SK-N-SH (cell line): ENCODE data around the gene PTPRD. TPM values are rescaled to one million over a fixed set of nuclear protein-coding genes. Genes with fewer than 3 reads are reported as not detected.

Experiments used
- CTCF ChIA-PET: fragments of 300-600, 350-600 bp; formaldehyde crosslinking; extraction: SDS; loops from one replicate; lab custom pipeline; 2021; lab: Yijun Ruan, JAX
- POLR2A ChIA-PET: fragments of 350-600 bp; sonication (Branson Sonifier 250); formaldehyde crosslinking; extraction: SDS; loops from one replicate; lab custom pipeline; 2020; ENCODE audit warnings: antibody characterized with exemption, inconsistent platforms; lab: Yijun Ruan, JAX
- DNase-seq: peaks from one replicate; pipeline ENCODE4 v3.0.0; 2012
- H2AFZ ChIP-seq: fragments of 200-600 bp; sonication (generic); 2 replicates; pipeline ENCODE4 v1.8.1; 2016; ENCODE audit warnings: antibody characterized with exemption, mild to moderate bottlenecking, low read depth
- H3F3A ChIP-seq: fragments of 200-600 bp; sonication (generic); replicated peaks from 2 replicates; pipeline ENCODE3; 2016; ENCODE audit warnings: antibody characterized with exemption, mild to moderate bottlenecking; ENCODE audit not compliant: insufficient read depth
- H3K27ac ChIP-seq, 2 experiments: fragments of 200-500 bp in 1 of 2; fragments of 200-600 bp in 1 of 2; sonication (Bioruptor generic) in 1 of 2; sonication (generic), shearing (Covaris generic) in 1 of 2; 2 replicates each; pipeline versions ENCODE4 v1.5.1 to v1.6.1; 2014 to 2016; ENCODE audit warnings: low read depth in 2 of 2, inconsistent platforms in 1 of 2, low read length in 1 of 2, mild to moderate bottlenecking in 1 of 2, mixed read lengths in 1 of 2
- H3K27me3 ChIP-seq: fragments of 200-600 bp; sonication (generic), shearing (Covaris generic); 2 replicates; pipeline ENCODE4 v1.6.1; 2016; ENCODE audit warnings: mixed run types; ENCODE audit not compliant: insufficient read depth
- H3K36me3 ChIP-seq, 2 experiments: fragments of 200-500 bp in 1 of 2; fragments of 200-600 bp in 1 of 2; sonication (Bioruptor generic) in 1 of 2; sonication (generic) in 1 of 2; replicated peaks in 1 of 2; 2 replicates each; pipeline versions ENCODE3 to v1.5.1; 2014 to 2016; ENCODE audit warnings: low read length in 1 of 2, mild to moderate bottlenecking in 1 of 2; ENCODE audit not compliant: insufficient read depth in 2 of 2, control insufficient read depth in 1 of 2
- H3K4me1 ChIP-seq, 2 experiments: fragments of 200-500 bp in 1 of 2; fragments of 200-600 bp in 1 of 2; sonication (Bioruptor generic) in 1 of 2; sonication (generic), shearing (Covaris generic) in 1 of 2; 2 replicates each; pipeline versions ENCODE4 v1.5.1 to v1.6.1; 2014 to 2016; ENCODE audit warnings: low read depth in 1 of 2, low read length in 1 of 2, mixed run types in 1 of 2; ENCODE audit not compliant: insufficient read depth in 2 of 2, control insufficient read depth in 1 of 2
- H3K4me2 ChIP-seq: fragments of 200-600 bp; sonication (generic), shearing (Covaris generic); 2 replicates; pipeline ENCODE4 v1.6.1; 2017; ENCODE audit warnings: mixed run types
- H3K4me3 ChIP-seq, 2 experiments: fragments of 200-500 bp in 1 of 2; fragments of 200-600 bp in 1 of 2; sonication (Bioruptor generic) in 1 of 2; sonication (generic), shearing (Covaris generic) in 1 of 2; 2 replicates each; pipeline versions ENCODE4 v1.5.1 to v1.8.1; 2014 to 2016; ENCODE audit warnings: low read depth in 2 of 2, inconsistent platforms in 1 of 2, low read length in 1 of 2, mild to moderate bottlenecking in 1 of 2, mixed read lengths in 1 of 2, moderate library complexity in 1 of 2
- H3K79me2 ChIP-seq: fragments of 200-600 bp; sonication (generic); 2 replicates; pipeline ENCODE4 v1.8.1; 2017; ENCODE audit warnings: mild to moderate bottlenecking; ENCODE audit not compliant: insufficient read depth
- H3K9ac ChIP-seq: fragments of 200-600 bp; sonication (generic); 2 replicates; pipeline ENCODE4 v1.6.1; 2017; ENCODE audit warnings: mixed run types
- H3K9me2 ChIP-seq: fragments of 200-600 bp; sonication (generic); 2 replicates; pipeline ENCODE4 v1.6.1; 2017; ENCODE audit warnings: mixed run types
- H3K9me3 ChIP-seq: fragments of 200-600 bp; sonication (generic); 2 replicates; pipeline ENCODE4 v1.6.1; 2017; ENCODE audit warnings: mixed run types, mild to moderate bottlenecking, moderate library complexity
- H4K20me1 ChIP-seq: fragments of 200-600 bp; sonication (generic); 2 replicates; pipeline ENCODE4 v1.6.1; 2017; ENCODE audit warnings: mild to moderate bottlenecking, mixed run types; ENCODE audit not compliant: insufficient read depth
- CHD2 ChIP-seq: fragments of 150-350 bp; IDR thresholded peaks from 2 replicates; pipeline ENCODE4 v1.6.1; 2018; ENCODE audit warnings: low read length; ENCODE audit not compliant: partially characterized antibody
- EP300 ChIP-seq, 2 experiments: IDR thresholded peaks; 2 replicates each; pipeline versions ENCODE4 v1.4.0 to v1.6.1; 2012; ENCODE audit warnings: borderline replicate concordance in 1 of 2, low read depth in 1 of 2, low read length in 1 of 2
- EZH2phosphoT487 ChIP-seq: fragments of 200-600 bp; sonication (generic); IDR thresholded peaks from 2 replicates; pipeline ENCODE4 v1.6.1; 2017; ENCODE audit warnings: low read depth, mixed run types, mild to moderate bottlenecking, antibody characterized with exemption, moderate library complexity, borderline replicate concordance
- GABPA ChIP-seq: IDR thresholded peaks from 2 replicates; pipeline ENCODE4 v1.4.0; 2012; ENCODE audit warnings: low read depth, mild to moderate bottlenecking
- JUND ChIP-seq: IDR thresholded peaks from 2 replicates; pipeline ENCODE4 v1.4.0; 2012
- MAX ChIP-seq: IDR thresholded peaks from 2 replicates; pipeline ENCODE4 v1.4.0; 2012; ENCODE audit warnings: low read depth
- MEF2A ChIP-seq: IDR thresholded peaks from 2 replicates; pipeline ENCODE4 v1.4.0; 2012; ENCODE audit warnings: low read depth, borderline replicate concordance
- POLR2AphosphoS5 ChIP-seq: IDR thresholded peaks from 2 replicates; pipeline ENCODE4 v1.6.1; 2012; ENCODE audit warnings: low read depth, low read length
- RAD21 ChIP-seq: IDR thresholded peaks from 2 replicates; pipeline ENCODE4 v1.6.1; 2012; ENCODE audit warnings: mild to moderate bottlenecking, low read length
- RCOR1 ChIP-seq: fragments of 150-350 bp; IDR thresholded peaks from 2 replicates; pipeline ENCODE4 v1.6.1; 2017; ENCODE audit warnings: antibody characterized with exemption, low read length
- RFX5 ChIP-seq: IDR thresholded peaks from 2 replicates; pipeline ENCODE4 v1.6.1; 2012; ENCODE audit warnings: mild to moderate bottlenecking, improper control_type of control experiment, low read length
- SIN3A ChIP-seq: IDR thresholded peaks from 2 replicates; pipeline ENCODE4 v1.6.1; 2012; ENCODE audit warnings: low read depth, mild to moderate bottlenecking, low read length, moderate library complexity, borderline replicate concordance
- TAF1 ChIP-seq: IDR thresholded peaks from 2 replicates; pipeline ENCODE4 v1.6.1; 2012; ENCODE audit warnings: low read depth, mild to moderate bottlenecking, low read length, moderate library complexity, borderline replicate concordance
- TCF12 ChIP-seq: IDR thresholded peaks from 2 replicates; pipeline ENCODE4 v1.4.0; 2012
- WGBS: methylation state at CpG from one replicate; pipeline ENCODE4 v1.1.6; 2017; ENCODE audit warnings: low lambda C conversion rate; 5-methylcytosine and 5-hydroxymethylcytosine counted together
- polyA plus RNA-seq, 3 experiments: library from polyadenylated mRNA; depleted of rRNA; stranded (reverse); fragments of >200 nt; gene quantifications; 2 replicates each; pipeline ENCODE4 v1.2.3, GENCODE V29; 2012
- TF ChIP-seq, protein P1 (sequence below): IDR thresholded peaks from 2 replicates; pipeline ENCODE4 v1.4.0; 2012; ENCODE audit warnings: low read depth, borderline replicate concordance
- TF ChIP-seq, protein P2 (sequence below): IDR thresholded peaks from 2 replicates; pipeline ENCODE4; 2012

The PTPRD gene
- polyA plus RNA-seq, 1 of the 3 experiments (the other 2 are of a cell fraction), result 0.15 TPM

- Histone ChIP-seq H3K4me1 (peaks cover 0 to 3% of the 10 kb centered on the region in 2 experiments; a peak in 1 of 4 replicates), H3F3A (no peaks in the 10 kb centered on the region), H4K20me1 (no peaks in the 10 kb centered on the region), H3K9ac (no peak overlapping the region), H3K9me3 (no peaks in the 10 kb centered on the region), H3K27me3 (no peaks in the 10 kb centered on the region), H3K36me3 (no peaks in the 10 kb centered on the region), H3K9me2 (no peaks in the 10 kb centered on the region), H3K79me2 (no peaks in the 10 kb centered on the region), H3K27ac (no peak overlapping the region), H2AFZ (no peak overlapping the region), H3K4me3 (no peak overlapping the region), H3K4me2 (no peak overlapping the region)
- 11% methylated on average over 5 of the region's 5 CpGs for WGBS
- CTCF ChIA-PET, result interaction anchor here (1.4 kb wide), 1 partner anchor 95 kb away, joined by 5 read pairs; no protein-coding TSS in a partner anchor
- DNase-seq, result no peak
- POLR2A ChIA-PET, result no interaction called here
- no peak for TF ChIP-seq MAX
- no peak for TF ChIP-seq RFX5
- no peak for TF ChIP-seq EZH2phosphoT487
These were observed 765.1 kb downstream of the PTPRD start for GRCh38 chr9:9847750-9848149.

GRCh38 chr9:9846557-9846956 lies 766.2 kb downstream of the PTPRD start:
- Histone ChIP-seq H3K79me2 (no peaks in the 10 kb centered on the region), H3K27ac (no peak overlapping the region), H3K4me1 (peaks cover 0 to 3% of the 10 kb centered on the region in 2 experiments; a peak in 1 of 4 replicates), H2AFZ (0 out of 2 replicates have a peak overlapping the region, but pooled peaks have one; percentile 9), H3K27me3 (no peaks in the 10 kb centered on the region), H4K20me1 (no peaks in the 10 kb centered on the region), H3K4me3 (no peak overlapping the region), H3K9ac (no peak overlapping the region), H3K9me3 (no peaks in the 10 kb centered on the region), H3K4me2 (no peak overlapping the region), H3F3A (no peaks in the 10 kb centered on the region), H3K9me2 (no peaks in the 10 kb centered on the region), H3K36me3 (no peaks in the 10 kb centered on the region)
- ChIA-PET CTCF (interaction anchor here (1.1 kb wide), 1 partner anchor 240 kb away, joined by 3 read pairs; no protein-coding TSS in a partner anchor), POLR2A (no interaction called here)
- TF ChIP-seq, protein P1, sequence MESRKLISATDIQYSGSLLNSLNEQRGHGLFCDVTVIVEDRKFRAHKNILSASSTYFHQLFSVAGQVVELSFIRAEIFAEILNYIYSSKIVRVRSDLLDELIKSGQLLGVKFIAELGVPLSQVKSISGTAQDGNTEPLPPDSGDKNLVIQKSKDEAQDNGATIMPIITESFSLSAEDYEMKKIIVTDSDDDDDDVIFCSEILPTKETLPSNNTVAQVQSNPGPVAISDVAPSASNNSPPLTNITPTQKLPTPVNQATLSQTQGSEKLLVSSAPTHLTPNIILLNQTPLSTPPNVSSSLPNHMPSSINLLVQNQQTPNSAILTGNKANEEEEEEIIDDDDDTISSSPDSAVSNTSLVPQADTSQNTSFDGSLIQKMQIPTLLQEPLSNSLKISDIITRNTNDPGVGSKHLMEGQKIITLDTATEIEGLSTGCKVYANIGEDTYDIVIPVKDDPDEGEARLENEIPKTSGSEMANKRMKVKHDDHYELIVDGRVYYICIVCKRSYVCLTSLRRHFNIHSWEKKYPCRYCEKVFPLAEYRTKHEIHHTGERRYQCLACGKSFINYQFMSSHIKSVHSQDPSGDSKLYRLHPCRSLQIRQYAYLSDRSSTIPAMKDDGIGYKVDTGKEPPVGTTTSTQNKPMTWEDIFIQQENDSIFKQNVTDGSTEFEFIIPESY, result no peak
- TF ChIP-seq CHD2 (no peak), GABPA (no peak), TCF12 (no peak), POLR2AphosphoS5 (no peak), TAF1 (no peak), RAD21 (no peak), SIN3A (no peak), RFX5 (no peak), MEF2A (no peak), EP300 (IDR thresholded peaks at IDR 0.05; ENCODE audit: borderline replicate concordance in 1 of 2, low read depth in 1 of 2, low read length in 1 of 2) (no peak), RCOR1 (no peak), JUND (no peak)
- TF ChIP-seq, protein P2, sequence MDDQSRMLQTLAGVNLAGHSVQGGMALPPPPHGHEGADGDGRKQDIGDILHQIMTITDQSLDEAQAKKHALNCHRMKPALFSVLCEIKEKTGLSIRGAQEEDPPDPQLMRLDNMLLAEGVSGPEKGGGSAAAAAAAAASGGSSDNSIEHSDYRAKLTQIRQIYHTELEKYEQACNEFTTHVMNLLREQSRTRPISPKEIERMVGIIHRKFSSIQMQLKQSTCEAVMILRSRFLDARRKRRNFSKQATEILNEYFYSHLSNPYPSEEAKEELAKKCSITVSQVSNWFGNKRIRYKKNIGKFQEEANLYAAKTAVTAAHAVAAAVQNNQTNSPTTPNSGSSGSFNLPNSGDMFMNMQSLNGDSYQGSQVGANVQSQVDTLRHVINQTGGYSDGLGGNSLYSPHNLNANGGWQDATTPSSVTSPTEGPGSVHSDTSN, result no peak
- WGBS, result 8% methylated on average over 1 of the region's 1 CpG
- no peak for DNase-seq
